Measurements from ENCODE around the gene CCDC77.
"Not testable (repeated sequence)": the region's sequence is repeated elsewhere in the genome, so short reads cannot be mapped to it uniquely, and the experiment has no call there.

Gene CCDC77

GRCh38 chr12:414859-415258 lies 13.4 kb downstream of the CCDC77 start:
- ChIA-PET POLR2A (no interaction called here), CTCF (no interaction called here)
- DNase-seq (ENCODE audit: extremely low spot score) = no peak
- TF ChIP-seq CTCF (IDR thresholded peaks at IDR 0.05; ENCODE audit: control extremely low read depth, extremely low read depth, low read depth, missing control alignments) = no peak

- no peak for TF ChIP-seq CTCF (IDR thresholded peaks at IDR 0.05; ENCODE audit: control extremely low read depth, extremely low read depth, low read depth, missing control alignments)
- ChIA-PET CTCF (interaction anchor here (1.4 to 2.2 kb wide), 2 partner anchors 19 to 36 kb away, joined by 4 to 7 read pairs; no protein-coding TSS in a partner anchor), POLR2A (no interaction called here)
- DNase-seq (ENCODE audit: extremely low spot score) = no peak
Measured at GRCh38 chr12:418432-418831, 17.0 kb downstream of the CCDC77 start.

- TF ChIP-seq CTCF (IDR thresholded peaks at IDR 0.05; ENCODE audit: control extremely low read depth, extremely low read depth, low read depth, missing control alignments) = no peak
- ChIA-PET POLR2A (interaction anchor here (0.6 kb wide), 1 partner anchor 9 kb away, joined by 3 read pairs; no protein-coding TSS in a partner anchor), CTCF (interaction anchor here (1.2 to 7.6 kb wide), 3 partner anchors 11 to 21 kb away, joined by 3 to 32 read pairs (median 6); no protein-coding TSS in a partner anchor)
- no peak for DNase-seq (ENCODE audit: extremely low spot score)
Measured at GRCh38 chr12:422526-422925, 21.1 kb downstream of the CCDC77 start.

- DNase-seq (ENCODE audit: extremely low spot score); POLR2A ChIA-PET: not testable (repeated sequence)
- CTCF ChIA-PET = interaction anchor here (1.1 kb wide), 1 partner anchor 18 kb away, joined by 4 read pairs; no protein-coding TSS in a partner anchor
Measured at GRCh38 chr12:435737-436136, 34.3 kb downstream of the CCDC77 start.

- peak; percentile 61 for TF ChIP-seq CTCF (IDR thresholded peaks at IDR 0.05; ENCODE audit: control extremely low read depth, extremely low read depth, low read depth, missing control alignments)
- CTCF ChIA-PET = interaction anchor here (0.8 to 6.6 kb wide), 15 partner anchors 8 to 676 kb away, joined by 3 to 95 read pairs (median 3); no protein-coding TSS in a partner anchor
- peak; percentile 34 for DNase-seq (ENCODE audit: extremely low spot score)
- POLR2A ChIA-PET = no interaction called here
Measured at GRCh38 chr12:442235-442884, 40.9 kb downstream of the CCDC77 start.

GRCh38 chr12:447141-447540 lies 45.7 kb downstream of the CCDC77 start:
- ChIA-PET CTCF (interaction anchor here (1.4 kb wide), 1 partner anchor 34 kb away, joined by 3 read pairs; no protein-coding TSS in a partner anchor), POLR2A (no interaction called here)
- no peak for DNase-seq (ENCODE audit: extremely low spot score)
- no peak for TF ChIP-seq CTCF (IDR thresholded peaks at IDR 0.05; ENCODE audit: control extremely low read depth, extremely low read depth, low read depth, missing control alignments)

GRCh38 chr12:449203-449602 lies 47.8 kb downstream of the CCDC77 start:
- POLR2A ChIA-PET = no interaction called here
- no peak for DNase-seq (ENCODE audit: extremely low spot score)
- CTCF ChIA-PET = interaction anchor here (1.2 to 11.9 kb wide), 5 partner anchors 9 to 500 kb away, joined by 3 to 144 read pairs (median 8); partner anchors contain the start of gene RAD52
- no peak for TF ChIP-seq CTCF (IDR thresholded peaks at IDR 0.05; ENCODE audit: control extremely low read depth, extremely low read depth, low read depth, missing control alignments)

Measured in GM10248 (cell line).